IMR-90 (cell line): Measurements from ENCODE around the gene NLGN2. TPM values are rescaled to one million over a fixed set of nuclear protein-coding genes. Genes with fewer than 3 reads are reported as not detected.

Experiments
- ATAC-seq: fragments of 200-7000 bp; cut with Tn5 transposase; 2 replicates; pipeline ENCODE4 v1.9.1; 2020; ENCODE audit warnings: low read depth, mild to moderate bottlenecking, moderate library complexity
- BruUV-seq: library from RNA; stranded (reverse); fragments of 400-500 nt; replicated peaks from 2 replicates; lab custom pipeline; 2021; lab: Mats Ljungman, UMichigan
- CTCF ChIA-PET: fragments of 300-600 bp; formaldehyde crosslinking; extraction: SDS; loops from one replicate; lab custom pipeline; 2021; ENCODE audit warnings: antibody characterized with exemption; lab: Yijun Ruan, JAX
- POLR2A ChIA-PET: fragments of 300-600 bp; sonication (Branson Sonifier 250); formaldehyde crosslinking; loops from one replicate; lab custom pipeline; 2022; ENCODE audit warnings: antibody characterized with exemption; ENCODE audit not compliant: unreplicated experiment; lab: Charles Lee
- DNase-seq: peaks from one replicate; pipeline ENCODE4 v3.0.0; 2013
- H2AFZ ChIP-seq: replicated peaks from 2 replicates; pipeline ENCODE3; 2013; ENCODE audit warnings: low read length, mild to moderate bottlenecking; ENCODE audit not compliant: poor library complexity
- H2AK5ac ChIP-seq: 2 replicates; pipeline ENCODE4 v1.6.1; 2013; ENCODE audit warnings: low read depth, low read length, inconsistent platforms
- H2AK9ac ChIP-seq: replicated peaks from 2 replicates; pipeline ENCODE3; 2013; ENCODE audit warnings: mild to moderate bottlenecking, low read depth, low read length, moderate library complexity; ENCODE audit not compliant: poor library complexity
- H2BK120ac ChIP-seq: 2 replicates; pipeline ENCODE4 v1.6.1; 2013; ENCODE audit warnings: low read depth, low read length, inconsistent platforms
- H2BK15ac ChIP-seq: 3 replicates; pipeline ENCODE4 v1.6.1; 2013; ENCODE audit warnings: low read depth, low read length, inconsistent platforms
- H2BK20ac ChIP-seq: 2 replicates; pipeline ENCODE4 v1.6.1; 2013; ENCODE audit warnings: low read depth, mild to moderate bottlenecking, inconsistent platforms, low read length, moderate library complexity
- H2BK5ac ChIP-seq: 2 replicates; pipeline ENCODE4 v1.6.1; 2013; ENCODE audit warnings: mild to moderate bottlenecking, low read depth, low read length, inconsistent platforms; ENCODE audit not compliant: poor library complexity, severe bottlenecking
- H3K14ac ChIP-seq: replicated peaks from 2 replicates; pipeline ENCODE4 v1.6.1; 2013; ENCODE audit warnings: low read depth, low read length, inconsistent platforms
- H3K18ac ChIP-seq: 2 replicates; pipeline ENCODE4 v1.6.1; 2013; ENCODE audit warnings: low read depth, low read length, control low read depth
- H3K23ac ChIP-seq: 2 replicates; pipeline ENCODE4 v1.6.1; 2013; ENCODE audit warnings: low read depth, low read length, inconsistent platforms
- H3K27ac ChIP-seq: 2 replicates; pipeline ENCODE4 v1.5.1; 2013; ENCODE audit warnings: mild to moderate bottlenecking, control low read depth, low read length; ENCODE audit not compliant: insufficient read depth
- H3K27me3 ChIP-seq: 2 replicates; pipeline ENCODE4 v1.6.1; 2013; ENCODE audit warnings: low read length; ENCODE audit not compliant: control insufficient read depth, insufficient read depth
- H3K36me3 ChIP-seq: 2 replicates; pipeline ENCODE4 v1.6.1; 2013; ENCODE audit warnings: low read length, mixed read lengths; ENCODE audit not compliant: control insufficient read depth, insufficient read depth
- H3K4ac ChIP-seq: 2 replicates; pipeline ENCODE4 v1.6.1; 2013; ENCODE audit warnings: low read depth, low read length, inconsistent platforms
- H3K4me1 ChIP-seq: 2 replicates; pipeline ENCODE4 v1.6.1; 2013; ENCODE audit warnings: low read length, mixed read lengths; ENCODE audit not compliant: control insufficient read depth, insufficient read depth
- H3K4me2 ChIP-seq: 2 replicates; pipeline ENCODE4 v1.6.1; 2013; ENCODE audit warnings: low read depth, mild to moderate bottlenecking, control low read depth, low read length, moderate library complexity
- H3K4me3 ChIP-seq: 2 replicates; pipeline ENCODE4 v1.5.1; 2013; ENCODE audit warnings: low read depth, mild to moderate bottlenecking, control low read depth, low read length, moderate library complexity; ENCODE audit not compliant: insufficient read depth
- H3K56ac ChIP-seq: 2 replicates; pipeline ENCODE4 v1.6.1; 2013; ENCODE audit warnings: low read length, inconsistent platforms; ENCODE audit not compliant: insufficient read depth; ENCODE audit errors: extremely low read depth
- H3K79me1 ChIP-seq, 2 experiments: 2 replicates each; pipeline ENCODE4 v1.6.1; 2013; ENCODE audit warnings: low read length in 2 of 2, inconsistent platforms in 1 of 2, low read depth in 1 of 2
- H3K9ac ChIP-seq: 2 replicates; pipeline ENCODE4 v1.6.1; 2013; ENCODE audit warnings: low read depth, low read length, control low read depth
- H3K9me1 ChIP-seq: 2 replicates; pipeline ENCODE4 v1.6.1; 2013; ENCODE audit warnings: low read length, inconsistent platforms; ENCODE audit not compliant: insufficient read depth
- H3K9me3 ChIP-seq: 2 replicates; pipeline ENCODE4 v1.6.1; 2013; ENCODE audit warnings: low read length; ENCODE audit not compliant: control insufficient read depth, insufficient read depth
- H4K20me1 ChIP-seq: 2 replicates; pipeline ENCODE4 v1.6.1; 2013; ENCODE audit warnings: low read length, inconsistent platforms; ENCODE audit not compliant: insufficient read depth
- H4K5ac ChIP-seq: 2 replicates; pipeline ENCODE4 v1.6.1; 2013; ENCODE audit warnings: mild to moderate bottlenecking, low read depth, low read length, control low read depth
- H4K8ac ChIP-seq, 2 experiments: 2 replicates each; pipeline ENCODE4 v1.6.1; 2013; ENCODE audit warnings: low read depth in 2 of 2, low read length in 2 of 2, control low read depth in 1 of 2, inconsistent platforms in 1 of 2
- H4K91ac ChIP-seq: 2 replicates; pipeline ENCODE4 v1.6.1; 2013; ENCODE audit warnings: low read depth, low read length, inconsistent platforms; ENCODE audit not compliant: insufficient read depth
- BHLHE40 ChIP-seq: fragments of 150-350 bp; IDR thresholded peaks from 2 replicates; pipeline ENCODE4 v1.6.1; 2016; ENCODE audit warnings: mild to moderate bottlenecking, low read depth, low read length
- CEBPB ChIP-seq: IDR thresholded peaks from 2 replicates; pipeline ENCODE4 v1.6.1; 2012; ENCODE audit warnings: low read depth, low read length, improper control_type of control experiment
- CHD1 ChIP-seq: IDR thresholded peaks from 2 replicates; pipeline ENCODE4 v1.6.1; 2012; ENCODE audit warnings: low read depth, low read length, improper control_type of control experiment
- FOS ChIP-seq: fragments of 150-350 bp; IDR thresholded peaks from 2 replicates; pipeline ENCODE4 v1.6.1; 2016; ENCODE audit warnings: low read depth, low read length
- MAFK ChIP-seq: IDR thresholded peaks from 2 replicates; pipeline ENCODE4 v1.6.1; 2012; ENCODE audit warnings: low read depth, low read length, improper control_type of control experiment
- MXI1 ChIP-seq: IDR thresholded peaks from 2 replicates; pipeline ENCODE4 v1.6.1; 2012; ENCODE audit warnings: low read depth, mild to moderate bottlenecking, low read length, moderate library complexity, borderline replicate concordance
- NFE2L2 ChIP-seq: fragments of 150-350 bp; IDR thresholded peaks from 2 replicates; pipeline ENCODE4 v1.6.1; 2016; ENCODE audit warnings: low read depth, mild to moderate bottlenecking, low read length
- POLR2A ChIP-seq: IDR thresholded peaks from 2 replicates; pipeline ENCODE4 v1.6.1; 2012; ENCODE audit warnings: mild to moderate bottlenecking, low read depth, low read length
- RAD21 ChIP-seq: IDR thresholded peaks from 2 replicates; pipeline ENCODE4 v1.6.1; 2012; ENCODE audit warnings: low read length, improper control_type of control experiment
- RCOR1 ChIP-seq: IDR thresholded peaks from 2 replicates; pipeline ENCODE4 v1.6.1; 2012; ENCODE audit warnings: mild to moderate bottlenecking, low read length, improper control_type of control experiment; ENCODE audit not compliant: insufficient replicate concordance
- RFX5 ChIP-seq: IDR thresholded peaks from 2 replicates; pipeline ENCODE4 v1.8.0; 2012; ENCODE audit warnings: low read depth, mild to moderate bottlenecking, low read length, moderate library complexity
- SMC3 ChIP-seq: fragments of 150-350 bp; IDR thresholded peaks from 2 replicates; pipeline ENCODE4 v1.6.1; 2016; ENCODE audit warnings: low read depth, mild to moderate bottlenecking, antibody characterized with exemption, low read length, moderate library complexity
- WGBS, 2 experiments: methylation state at CpG; one replicate each; pipeline versions ENCODE4 v1.1.5 to v1.1.7; 2013; ENCODE audit warnings: missing lambda C conversion rate in 2 of 2; ENCODE audit not compliant: insufficient read length in 1 of 2; ENCODE audit errors: extremely low coverage in 2 of 2; 5-methylcytosine and 5-hydroxymethylcytosine counted together
- dilution Hi-C: fragments of 300-500 bp; cut with HindIII; formaldehyde crosslinking; loops from one replicate; pipeline ENCODE4 v1.14.3; 2018; ENCODE audit warnings: low sequenced_read_pairs; ENCODE audit not compliant: unreplicated experiment
- in situ Hi-C: fragments of 300-500 bp; cut with MboI; formaldehyde crosslinking; loops from 3 replicates; pipeline ENCODE4 v1.14.3; 2019; ENCODE audit warnings: low sequenced_read_pairs, inconsistent platforms, mixed read lengths
- intact Hi-C: fragments of 100-400 bp; cut with micrococcal nuclease; formaldehyde crosslinking; loops from 2 replicates; pipeline ENCODE4 v1.10.0; 2022
- polyA plus RNA-seq, 3 experiments: library from polyadenylated mRNA; depleted of rRNA; stranded (reverse); fragments of >200 nt; gene quantifications; 2 replicates each; pipeline ENCODE4 v1.2.3, GENCODE V29; 2012; ENCODE audit warnings: low replicate concordance in 1 of 3
- total RNA-seq: library from RNA; depleted of rRNA; stranded (reverse); fragments of >200 nt; gene quantifications from 2 replicates; pipeline ENCODE4 v1.2.3, GENCODE V29; 2012
- TF ChIP-seq, protein P1 (sequence below): fragments of 150-350 bp; IDR thresholded peaks from 2 replicates; pipeline ENCODE4 v1.6.1; 2017; ENCODE audit warnings: mild to moderate bottlenecking, antibody characterized with exemption, low read length, low read depth
- TF ChIP-seq, protein P2 (sequence below): conservative IDR thresholded peaks from 2 replicates; pipeline ENCODE4 v1.5.1; 2012; ENCODE audit warnings: mild to moderate bottlenecking, low read depth, low read length, improper control_type of control experiment
- TF ChIP-seq, protein P3 (sequence below): fragments of 150-350 bp; IDR thresholded peaks from 2 replicates; pipeline ENCODE4 v1.6.1; 2016; ENCODE audit warnings: low read depth, mild to moderate bottlenecking, low read length, moderate library complexity, borderline replicate concordance

NLGN2 gene
- total and polyA plus RNA-seq, 2 of the 4 experiments (the other 2 are of a cell fraction): 1.8 to 38.1 TPM

DNA sequence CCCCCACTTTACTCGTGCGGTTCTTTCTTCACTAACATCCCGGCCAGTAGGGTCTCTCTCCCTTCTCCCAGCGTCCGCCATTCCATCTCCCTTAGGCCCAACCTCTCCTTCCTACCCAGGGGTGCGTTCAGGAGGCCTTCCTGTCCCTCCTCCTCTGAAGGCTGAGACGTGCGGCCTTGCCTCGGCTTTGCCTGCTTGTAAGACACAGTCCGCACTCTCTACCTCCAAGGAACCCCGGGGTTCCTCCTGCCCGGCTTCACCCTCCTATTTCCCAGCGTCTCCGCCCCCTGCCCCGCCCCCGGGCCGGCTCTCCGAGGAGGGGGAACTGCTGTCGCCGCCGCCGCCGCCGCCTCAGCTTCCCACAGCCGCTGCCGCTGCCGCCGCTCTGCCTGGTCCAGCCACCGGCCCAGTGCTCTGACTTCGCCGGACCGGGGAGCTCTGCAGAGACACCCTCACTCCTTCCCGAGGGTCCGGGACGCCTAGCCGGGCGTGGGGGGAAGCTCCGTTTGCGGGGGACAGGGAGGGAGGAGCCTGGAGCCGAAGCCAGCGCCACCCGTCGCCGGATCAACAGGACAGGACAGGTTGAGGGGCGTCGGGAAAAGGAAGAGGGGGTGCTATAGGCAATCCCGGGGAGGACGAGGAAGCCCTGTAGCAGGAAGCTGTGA is 30.4 kb downstream of the NLGN2 start:
- H4K20me1 ChIP-seq: peaks cover 3% of the 10 kb centered on the region; the same call in 1 of the 2 replicates
- intact Hi-C loops (loop anchor here (1.0 to 5.0 kb wide), 4 partner anchors 33 to 123 kb away; partner anchors contain the start of genes KCTD11, SENP3 and TMEM256), in situ Hi-C loops (no loop called here), dilution Hi-C loops (no loop called here)
- no peaks in the 10 kb centered on the region for H3K9me1 ChIP-seq
- H3K14ac ChIP-seq: no peak overlapping the region
- POLR2A ChIA-PET: no interaction called here
- peak overlapping the region; percentile 12; the same call in 1 of the 2 replicates for H3K4me3 ChIP-seq
- H2BK120ac ChIP-seq: no peak overlapping the region
- BruUV-seq: no TSS peak
- no peak overlapping the region for H4K91ac ChIP-seq
- peaks cover 34% of the 10 kb centered on the region for H3K27me3 ChIP-seq
- H3K23ac ChIP-seq: no peak overlapping the region
- no peak overlapping the region for H2AK5ac ChIP-seq
- ATAC-seq: no peak
- 24% methylated on average over 14 of the region's 48 CpGs; no CpG with 5 or more reads in 1 of the 2 experiments for WGBS, 2 experiments
- CTCF ChIA-PET: interaction anchor here (0.6 to 1.8 kb wide), 2 partner anchors 39 to 161 kb away, joined by 6 to 10 read pairs; no protein-coding TSS in a partner anchor
- no peak overlapping the region for H3K56ac ChIP-seq
- no peak overlapping the region for H4K5ac ChIP-seq
- H3K9ac ChIP-seq: no peak overlapping the region; the same call in 1 of the 2 replicates
- no peak overlapping the region for H3K4ac ChIP-seq
- peaks cover 0 to 2% of the 10 kb centered on the region in 2 experiments; a peak in 1 of 4 replicates for H3K79me1 ChIP-seq
- H2AK9ac ChIP-seq: peak overlapping the region; percentile 34
- no peak overlapping the region for H3K27ac ChIP-seq
- no peaks in the 10 kb centered on the region for H3K9me3 ChIP-seq
- DNase-seq: no peak
- peaks cover 8% of the 10 kb centered on the region for H3K4me1 ChIP-seq
- no peak overlapping the region for H2BK15ac ChIP-seq
- H3K36me3 ChIP-seq: no peaks in the 10 kb centered on the region
- no peak overlapping the region for H2BK5ac ChIP-seq
- no peak overlapping the region for H4K8ac ChIP-seq
- peak overlapping the region; percentile 16 for H2AFZ ChIP-seq
- no peak overlapping the region for H2BK20ac ChIP-seq
- H3K18ac ChIP-seq: no peak overlapping the region
- no peak overlapping the region for H3K4me2 ChIP-seq
- TF ChIP-seq FOS (no peak), NFE2L2 (no peak), RCOR1 (no peak), CHD1 (no peak), MAFK (no peak), RFX5 (no peak), POLR2A (no peak), SMC3 (no peak), RAD21 (no peak), MXI1 (no peak), BHLHE40 (no peak), CEBPB (no peak)
- TF ChIP-seq, protein P1, sequence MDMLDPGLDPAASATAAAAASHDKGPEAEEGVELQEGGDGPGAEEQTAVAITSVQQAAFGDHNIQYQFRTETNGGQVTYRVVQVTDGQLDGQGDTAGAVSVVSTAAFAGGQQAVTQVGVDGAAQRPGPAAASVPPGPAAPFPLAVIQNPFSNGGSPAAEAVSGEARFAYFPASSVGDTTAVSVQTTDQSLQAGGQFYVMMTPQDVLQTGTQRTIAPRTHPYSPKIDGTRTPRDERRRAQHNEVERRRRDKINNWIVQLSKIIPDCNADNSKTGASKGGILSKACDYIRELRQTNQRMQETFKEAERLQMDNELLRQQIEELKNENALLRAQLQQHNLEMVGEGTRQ: no peak
- TF ChIP-seq, protein P2, sequence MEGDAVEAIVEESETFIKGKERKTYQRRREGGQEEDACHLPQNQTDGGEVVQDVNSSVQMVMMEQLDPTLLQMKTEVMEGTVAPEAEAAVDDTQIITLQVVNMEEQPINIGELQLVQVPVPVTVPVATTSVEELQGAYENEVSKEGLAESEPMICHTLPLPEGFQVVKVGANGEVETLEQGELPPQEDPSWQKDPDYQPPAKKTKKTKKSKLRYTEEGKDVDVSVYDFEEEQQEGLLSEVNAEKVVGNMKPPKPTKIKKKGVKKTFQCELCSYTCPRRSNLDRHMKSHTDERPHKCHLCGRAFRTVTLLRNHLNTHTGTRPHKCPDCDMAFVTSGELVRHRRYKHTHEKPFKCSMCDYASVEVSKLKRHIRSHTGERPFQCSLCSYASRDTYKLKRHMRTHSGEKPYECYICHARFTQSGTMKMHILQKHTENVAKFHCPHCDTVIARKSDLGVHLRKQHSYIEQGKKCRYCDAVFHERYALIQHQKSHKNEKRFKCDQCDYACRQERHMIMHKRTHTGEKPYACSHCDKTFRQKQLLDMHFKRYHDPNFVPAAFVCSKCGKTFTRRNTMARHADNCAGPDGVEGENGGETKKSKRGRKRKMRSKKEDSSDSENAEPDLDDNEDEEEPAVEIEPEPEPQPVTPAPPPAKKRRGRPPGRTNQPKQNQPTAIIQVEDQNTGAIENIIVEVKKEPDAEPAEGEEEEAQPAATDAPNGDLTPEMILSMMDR: no peak
- TF ChIP-seq, protein P3, sequence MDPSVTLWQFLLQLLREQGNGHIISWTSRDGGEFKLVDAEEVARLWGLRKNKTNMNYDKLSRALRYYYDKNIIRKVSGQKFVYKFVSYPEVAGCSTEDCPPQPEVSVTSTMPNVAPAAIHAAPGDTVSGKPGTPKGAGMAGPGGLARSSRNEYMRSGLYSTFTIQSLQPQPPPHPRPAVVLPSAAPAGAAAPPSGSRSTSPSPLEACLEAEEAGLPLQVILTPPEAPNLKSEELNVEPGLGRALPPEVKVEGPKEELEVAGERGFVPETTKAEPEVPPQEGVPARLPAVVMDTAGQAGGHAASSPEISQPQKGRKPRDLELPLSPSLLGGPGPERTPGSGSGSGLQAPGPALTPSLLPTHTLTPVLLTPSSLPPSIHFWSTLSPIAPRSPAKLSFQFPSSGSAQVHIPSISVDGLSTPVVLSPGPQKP: no peak
